ENCODE data around the gene TRMT61A.

TRMT61A gene

DNA sequence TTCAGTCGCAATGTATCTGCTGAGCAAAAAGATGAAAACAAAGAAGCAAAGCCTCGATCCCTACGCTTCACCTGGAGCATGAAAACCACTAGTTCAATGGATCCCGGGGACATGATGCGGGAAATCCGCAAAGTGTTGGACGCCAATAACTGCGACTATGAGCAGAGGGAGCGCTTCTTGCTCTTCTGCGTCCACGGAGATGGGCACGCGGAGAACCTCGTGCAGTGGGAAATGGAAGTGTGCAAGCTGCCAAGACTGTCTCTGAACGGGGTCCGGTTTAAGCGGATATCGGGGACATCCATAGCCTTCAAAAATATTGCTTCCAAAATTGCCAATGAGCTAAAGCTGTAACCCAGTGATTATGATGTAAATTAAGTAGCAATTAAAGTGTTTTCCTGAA, 26.1 kb upstream of the TRMT61A start:
- no peak overlapping the region for H3K27ac ChIP-seq
- DNase-seq = no peak
- H3K27me3 ChIP-seq = no peaks in the 10 kb centered on the region
- no peaks in the 10 kb centered on the region for H3K9me3 ChIP-seq
- H3K4me3 ChIP-seq = no peak overlapping the region
- intact Hi-C loops (cut with DNase I; ENCODE audit: low total_unique reads) = no loop called here
- peaks cover 0 to 7% (median 3%) of the 10 kb centered on the region in 4 donors for H3K4me1 ChIP-seq
- TF ChIP-seq, protein P1, sequence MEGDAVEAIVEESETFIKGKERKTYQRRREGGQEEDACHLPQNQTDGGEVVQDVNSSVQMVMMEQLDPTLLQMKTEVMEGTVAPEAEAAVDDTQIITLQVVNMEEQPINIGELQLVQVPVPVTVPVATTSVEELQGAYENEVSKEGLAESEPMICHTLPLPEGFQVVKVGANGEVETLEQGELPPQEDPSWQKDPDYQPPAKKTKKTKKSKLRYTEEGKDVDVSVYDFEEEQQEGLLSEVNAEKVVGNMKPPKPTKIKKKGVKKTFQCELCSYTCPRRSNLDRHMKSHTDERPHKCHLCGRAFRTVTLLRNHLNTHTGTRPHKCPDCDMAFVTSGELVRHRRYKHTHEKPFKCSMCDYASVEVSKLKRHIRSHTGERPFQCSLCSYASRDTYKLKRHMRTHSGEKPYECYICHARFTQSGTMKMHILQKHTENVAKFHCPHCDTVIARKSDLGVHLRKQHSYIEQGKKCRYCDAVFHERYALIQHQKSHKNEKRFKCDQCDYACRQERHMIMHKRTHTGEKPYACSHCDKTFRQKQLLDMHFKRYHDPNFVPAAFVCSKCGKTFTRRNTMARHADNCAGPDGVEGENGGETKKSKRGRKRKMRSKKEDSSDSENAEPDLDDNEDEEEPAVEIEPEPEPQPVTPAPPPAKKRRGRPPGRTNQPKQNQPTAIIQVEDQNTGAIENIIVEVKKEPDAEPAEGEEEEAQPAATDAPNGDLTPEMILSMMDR (IDR thresholded peaks at IDR 0.05) = no peak
- peaks cover 33 to 91% (median 59%) of the 10 kb centered on the region in 3 donors for H3K36me3 ChIP-seq

DNA sequence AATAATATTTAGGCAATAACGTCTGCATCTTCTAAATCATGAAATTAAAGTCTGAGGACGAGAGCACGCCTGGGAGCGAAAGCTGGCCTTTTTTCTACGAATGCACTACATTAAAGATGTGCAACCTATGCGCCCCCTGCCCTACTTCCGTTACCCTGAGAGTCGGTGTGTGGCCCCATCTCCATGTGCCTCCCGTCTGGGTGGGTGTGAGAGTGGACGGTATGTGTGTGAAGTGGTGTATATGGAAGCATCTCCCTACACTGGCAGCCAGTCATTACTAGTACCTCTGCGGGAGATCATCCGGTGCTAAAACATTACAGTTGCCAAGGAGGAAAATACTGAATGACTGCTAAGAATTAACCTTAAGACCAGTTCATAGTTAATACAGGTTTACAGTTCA, 25.7 kb upstream of the TRMT61A start:
- DNase-seq = no peak
- TF ChIP-seq, protein P1 (IDR thresholded peaks at IDR 0.05) = no peak
- peaks cover 33 to 96% (median 60%) of the 10 kb centered on the region in 3 donors for H3K36me3 ChIP-seq
- intact Hi-C loops (cut with DNase I; ENCODE audit: low total_unique reads) = no loop called here
- H3K4me1 ChIP-seq = peaks cover 0 to 7% (median 3%) of the 10 kb centered on the region in 4 donors
- H3K9me3 ChIP-seq = no peaks in the 10 kb centered on the region
- H3K27me3 ChIP-seq = no peaks in the 10 kb centered on the region
- no peak overlapping the region for H3K27ac ChIP-seq
- H3K4me3 ChIP-seq = no peak overlapping the region

DNA sequence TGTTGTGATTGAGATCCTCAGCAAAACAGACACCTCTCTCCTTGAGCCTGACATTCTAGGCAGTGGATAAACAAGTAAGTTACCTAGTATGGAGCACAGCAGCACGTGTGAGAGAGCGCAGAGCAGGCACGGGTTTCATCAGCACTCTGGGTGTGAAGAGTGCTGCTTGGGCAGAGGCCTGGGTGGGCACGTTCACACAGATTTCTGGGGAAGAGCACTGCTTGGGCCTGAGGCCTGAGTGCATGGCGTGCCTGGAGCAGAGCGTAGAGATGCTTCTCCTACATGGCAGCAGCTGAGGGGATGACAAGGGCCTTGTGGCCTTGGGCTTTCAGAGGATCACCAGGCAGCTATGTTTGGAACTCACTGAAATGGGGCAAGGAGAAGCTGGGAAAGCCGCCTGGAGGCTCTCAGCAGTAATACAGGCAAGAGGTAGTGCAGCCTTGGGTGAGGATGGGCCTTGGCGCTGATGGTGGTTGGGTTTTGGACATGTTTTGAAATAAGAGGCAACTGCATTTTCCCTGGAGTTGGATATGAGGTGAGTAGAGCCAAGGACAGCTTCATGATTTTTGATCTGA, 23.9 kb upstream of the TRMT61A start:
- Histone ChIP-seq H3K4me3 (no peak overlapping the region), H3K36me3 (peaks cover 38 to 94% (median 70%) of the 10 kb centered on the region in 3 donors), H3K27me3 (no peaks in the 10 kb centered on the region), H3K27ac (no peak overlapping the region), H3K4me1 (peaks cover 0 to 7% (median 3%) of the 10 kb centered on the region in 4 donors), H3K9me3 (no peaks in the 10 kb centered on the region)
- DNase-seq = peak in 1 of 2 donors; percentile 15
- TF ChIP-seq, protein P1 (IDR thresholded peaks at IDR 0.05) = no peak
- intact Hi-C loops (cut with DNase I; ENCODE audit: low total_unique reads) = no loop called here

DNA sequence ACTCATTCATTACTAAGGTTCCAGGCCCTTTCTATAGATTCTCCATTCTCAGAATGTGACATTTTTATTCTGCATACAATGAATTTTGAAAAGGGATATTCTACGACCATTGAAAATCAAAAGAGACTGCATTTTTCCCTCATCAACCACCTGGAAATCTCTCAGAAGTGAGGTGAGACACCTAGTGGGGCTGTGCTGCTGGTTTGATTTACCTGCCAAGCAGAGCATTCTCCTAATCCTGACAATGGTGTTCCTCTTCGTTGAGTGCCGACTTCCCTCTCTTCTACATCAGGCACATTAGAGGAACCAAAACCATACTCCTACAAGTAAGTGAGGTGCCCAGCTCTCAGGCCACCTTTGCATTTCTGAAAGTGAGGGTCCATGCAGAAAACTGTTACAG, 21.2 kb upstream of the TRMT61A start:
- no peak overlapping the region for H3K27ac ChIP-seq
- TF ChIP-seq, protein P1 (IDR thresholded peaks at IDR 0.05) = no peak
- peaks cover 0 to 7% (median 5%) of the 10 kb centered on the region in 4 donors for H3K4me1 ChIP-seq
- no peak overlapping the region for H3K4me3 ChIP-seq
- DNase-seq = no peak
- peaks cover 34 to 87% (median 68%) of the 10 kb centered on the region in 3 donors for H3K36me3 ChIP-seq
- intact Hi-C loops (cut with DNase I; ENCODE audit: low total_unique reads) = no loop called here
- H3K27me3 ChIP-seq = no peaks in the 10 kb centered on the region
- H3K9me3 ChIP-seq = no peaks in the 10 kb centered on the region

DNA sequence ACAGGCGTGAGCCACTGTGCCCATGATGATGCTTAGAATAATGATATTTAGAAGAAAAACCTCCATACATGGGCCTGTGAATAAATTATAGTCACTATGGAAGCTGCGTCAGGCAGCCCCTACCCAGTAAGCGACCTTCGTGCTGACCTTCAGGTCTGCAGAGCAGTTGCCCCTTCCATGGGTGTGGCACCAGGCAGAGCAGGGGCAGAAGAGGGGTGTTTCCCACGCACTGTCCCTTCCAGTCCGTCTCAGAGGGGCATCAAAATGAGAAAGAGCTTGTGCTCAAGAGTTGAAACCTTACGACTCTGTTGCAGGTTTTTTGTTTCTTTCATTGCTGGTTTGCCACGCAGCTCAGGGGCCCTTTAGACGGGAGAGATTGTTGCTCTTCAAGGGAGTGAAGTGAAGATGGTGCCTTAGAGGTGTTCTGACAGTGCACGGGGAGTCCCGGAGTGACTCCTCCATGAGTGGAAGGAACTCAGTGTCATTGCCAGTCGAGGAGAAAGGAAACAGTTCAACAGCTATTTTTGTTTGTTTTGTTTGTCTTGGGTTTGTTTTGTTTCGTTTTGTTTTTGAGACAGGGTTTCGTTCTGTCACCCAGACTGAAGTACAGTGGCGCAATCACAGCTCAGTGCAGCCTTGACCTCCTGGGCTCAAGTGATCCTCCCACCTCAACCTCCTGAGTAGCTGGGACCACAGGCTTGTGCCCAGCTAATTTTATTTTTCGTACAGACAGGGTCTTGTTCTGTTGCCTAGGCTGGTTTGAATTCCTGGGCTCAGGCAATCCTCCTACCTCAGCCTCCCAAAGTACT, 20.3 kb upstream of the TRMT61A start:
- DNase-seq = peak in 1 of 2 donors; percentile 48

More for the DNA sequence above, 20.3 kb upstream of the TRMT61A start:
- Histone ChIP-seq H3K4me3 (no peak overlapping the region), H3K9me3 (no peaks in the 10 kb centered on the region), H3K36me3 (peaks cover 24 to 77% (median 59%) of the 10 kb centered on the region in 3 donors), H3K27ac (no peak overlapping the region), H3K4me1 (peaks cover 0 to 16% (median 15%) of the 10 kb centered on the region in 4 donors), H3K27me3 (no peaks in the 10 kb centered on the region)
- TF ChIP-seq, protein P1 (IDR thresholded peaks at IDR 0.05) = no peak
- intact Hi-C loops (cut with DNase I; ENCODE audit: low total_unique reads) = no loop called here

Data from tibial artery (tissue), 4 donors.